Fibroblast of upper back skin (primary cell): ENCODE measurements around the gene C4orf50.

Source experiments
- DNase-seq: peaks from one replicate; pipeline ENCODE4 v3.0.0-alpha.2; 2013

Gene C4orf50

GRCh38 chr4:5933996-5934831, 84.0 kb downstream of the C4orf50 start:
- DNase-seq: no peak

GRCh38 chr4:5933116-5933515, 85.1 kb downstream of the C4orf50 start:
- no peak for DNase-seq

- DNase-seq: no peak
Observed at GRCh38 chr4:5932035-5932568, 86.1 kb downstream of the C4orf50 start.

GRCh38 chr4:5931526-5931925, 86.7 kb downstream of the C4orf50 start:
- DNase-seq: no peak

GRCh38 chr4:5930876-5931275, 87.4 kb downstream of the C4orf50 start:
- no peak for DNase-seq

GRCh38 chr4:5930456-5930855, 87.8 kb downstream of the C4orf50 start:
- DNase-seq: no peak

GRCh38 chr4:5928844-5929420, 89.3 kb downstream of the C4orf50 start:
- DNase-seq: no peak

GRCh38 chr4:5928274-5928673, 90.0 kb downstream of the C4orf50 start:
- no peak for DNase-seq

- no peak for DNase-seq
Observed at GRCh38 chr4:5927747-5928146, 90.5 kb downstream of the C4orf50 start.

- no peak for DNase-seq
Observed at GRCh38 chr4:5927116-5927515, 91.1 kb downstream of the C4orf50 start.

GRCh38 chr4:5926598-5926997, 91.6 kb downstream of the C4orf50 start:
- DNase-seq: no peak

GRCh38 chr4:5925419-5926200, 92.6 kb downstream of the C4orf50 start:
- DNase-seq: no peak

- no peak for DNase-seq
Observed at GRCh38 chr4:5924461-5925125, 93.6 kb downstream of the C4orf50 start.

GRCh38 chr4:5923376-5923775, 94.9 kb downstream of the C4orf50 start:
- DNase-seq: no peak

- no peak for DNase-seq
Observed at GRCh38 chr4:5922556-5922955, 95.7 kb downstream of the C4orf50 start.

GRCh38 chr4:5921981-5922380, 96.2 kb downstream of the C4orf50 start:
- no peak for DNase-seq

GRCh38 chr4:5921101-5921980, 96.9 kb downstream of the C4orf50 start:
- DNase-seq: no peak

- no peak for DNase-seq
Observed at GRCh38 chr4:5919571-5919970, 98.7 kb downstream of the C4orf50 start.

- no peak for DNase-seq
Observed at GRCh38 chr4:5919044-5919443, 99.2 kb downstream of the C4orf50 start.

GRCh38 chr4:5918331-5918985, 99.8 kb downstream of the C4orf50 start:
- DNase-seq: no peak

- no peak for DNase-seq
Observed at GRCh38 chr4:5917672-5918071, 100.6 kb downstream of the C4orf50 start.
